ENCODE data around the gene ACOT7. TPM values are rescaled to one million over a fixed set of nuclear protein-coding genes. Genes with fewer than 3 reads are reported as not detected.

ACOT7 gene
- total RNA-seq, 2 donors from 2014 or later, result 6.6 to 10.7 TPM

- Histone ChIP-seq H3K36me3 (peaks cover 9% of the 10 kb centered on the region), H3K4me3 (no peak overlapping the region), H3K9me3 (no peaks in the 10 kb centered on the region), H3K27ac (no peak overlapping the region), H3K27me3 (peaks cover 0 to 3% of the 10 kb centered on the region in 2 donors), H3K4me1 (peaks cover 0 to 15% of the 10 kb centered on the region in 2 donors)
- TF ChIP-seq, protein P1, sequence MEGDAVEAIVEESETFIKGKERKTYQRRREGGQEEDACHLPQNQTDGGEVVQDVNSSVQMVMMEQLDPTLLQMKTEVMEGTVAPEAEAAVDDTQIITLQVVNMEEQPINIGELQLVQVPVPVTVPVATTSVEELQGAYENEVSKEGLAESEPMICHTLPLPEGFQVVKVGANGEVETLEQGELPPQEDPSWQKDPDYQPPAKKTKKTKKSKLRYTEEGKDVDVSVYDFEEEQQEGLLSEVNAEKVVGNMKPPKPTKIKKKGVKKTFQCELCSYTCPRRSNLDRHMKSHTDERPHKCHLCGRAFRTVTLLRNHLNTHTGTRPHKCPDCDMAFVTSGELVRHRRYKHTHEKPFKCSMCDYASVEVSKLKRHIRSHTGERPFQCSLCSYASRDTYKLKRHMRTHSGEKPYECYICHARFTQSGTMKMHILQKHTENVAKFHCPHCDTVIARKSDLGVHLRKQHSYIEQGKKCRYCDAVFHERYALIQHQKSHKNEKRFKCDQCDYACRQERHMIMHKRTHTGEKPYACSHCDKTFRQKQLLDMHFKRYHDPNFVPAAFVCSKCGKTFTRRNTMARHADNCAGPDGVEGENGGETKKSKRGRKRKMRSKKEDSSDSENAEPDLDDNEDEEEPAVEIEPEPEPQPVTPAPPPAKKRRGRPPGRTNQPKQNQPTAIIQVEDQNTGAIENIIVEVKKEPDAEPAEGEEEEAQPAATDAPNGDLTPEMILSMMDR (IDR thresholded peaks at IDR 0.05), result no peak
- DNase-seq (ENCODE audit: low spot score), result no peak
Observed at GRCh38 chr1:6251233-6251632, 142.3 kb downstream of the ACOT7 start.

GRCh38 chr1:6249739-6250689 is 143.6 kb downstream of the ACOT7 start:
- Histone ChIP-seq H3K4me1 (peaks cover 0 to 26% of the 10 kb centered on the region in 2 donors), H3K36me3 (peaks cover 9% of the 10 kb centered on the region), H3K4me3 (no peak overlapping the region), H3K9me3 (no peaks in the 10 kb centered on the region), H3K27me3 (peaks cover 6 to 15% of the 10 kb centered on the region in 2 donors), H3K27ac (no peak overlapping the region)
- DNase-seq (ENCODE audit: low spot score), result no peak
- TF ChIP-seq, protein P1 (IDR thresholded peaks at IDR 0.05), result no peak

DNA sequence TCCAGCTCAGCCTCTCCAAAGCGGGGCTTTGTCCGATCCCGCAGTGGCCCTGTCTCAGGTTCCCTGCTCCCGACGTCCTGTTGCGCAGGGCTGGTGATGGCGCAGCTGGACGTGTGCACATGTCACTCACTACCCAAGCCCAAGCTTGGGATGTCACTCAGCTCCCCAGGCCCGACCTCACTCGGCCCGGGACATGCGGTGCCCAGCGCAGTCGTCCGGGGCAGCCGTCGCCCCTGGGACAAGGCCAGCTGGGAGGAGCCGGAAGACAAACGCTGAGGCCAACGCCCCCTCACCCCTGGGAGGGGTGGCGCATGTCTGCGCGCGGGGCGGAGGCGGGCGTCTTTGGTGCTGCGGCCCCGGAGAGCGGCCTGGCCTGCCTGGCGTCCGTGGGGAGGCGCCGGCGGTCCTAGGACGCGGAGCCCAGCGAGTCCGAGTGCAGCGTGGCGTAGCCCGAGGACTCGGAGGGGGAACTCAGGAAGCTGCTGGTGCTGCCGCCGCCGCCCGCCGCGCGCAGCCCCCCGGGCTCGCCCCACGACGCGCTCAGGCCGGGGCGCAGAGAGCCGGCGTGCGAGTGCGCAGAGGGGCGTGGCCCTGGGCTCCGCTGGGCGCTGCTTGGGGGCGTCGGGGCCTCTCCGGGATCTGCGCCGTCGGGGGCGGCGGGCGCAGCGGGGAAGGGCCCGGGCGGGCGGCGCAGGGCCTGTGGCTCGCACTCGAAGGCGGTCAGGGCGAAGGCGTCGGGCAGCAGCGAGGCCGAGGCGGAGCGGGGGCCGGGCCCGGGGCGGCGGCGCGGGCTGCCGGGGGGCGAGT is 144.4 kb downstream of the ACOT7 start:
- Histone ChIP-seq H3K27me3 (peaks cover 7 to 17% of the 10 kb centered on the region in 2 donors), H3K4me1 (peaks cover 0 to 26% of the 10 kb centered on the region in 2 donors), H3K9me3 (no peaks in the 10 kb centered on the region), H3K27ac (no peak overlapping the region), H3K36me3 (peaks cover 8% of the 10 kb centered on the region), H3K4me3 (peak overlapping the region in 1 of 2 donors; percentile 29)
- TF ChIP-seq, protein P1 (IDR thresholded peaks at IDR 0.05), result no peak
- no peak for DNase-seq (ENCODE audit: low spot score)

DNA sequence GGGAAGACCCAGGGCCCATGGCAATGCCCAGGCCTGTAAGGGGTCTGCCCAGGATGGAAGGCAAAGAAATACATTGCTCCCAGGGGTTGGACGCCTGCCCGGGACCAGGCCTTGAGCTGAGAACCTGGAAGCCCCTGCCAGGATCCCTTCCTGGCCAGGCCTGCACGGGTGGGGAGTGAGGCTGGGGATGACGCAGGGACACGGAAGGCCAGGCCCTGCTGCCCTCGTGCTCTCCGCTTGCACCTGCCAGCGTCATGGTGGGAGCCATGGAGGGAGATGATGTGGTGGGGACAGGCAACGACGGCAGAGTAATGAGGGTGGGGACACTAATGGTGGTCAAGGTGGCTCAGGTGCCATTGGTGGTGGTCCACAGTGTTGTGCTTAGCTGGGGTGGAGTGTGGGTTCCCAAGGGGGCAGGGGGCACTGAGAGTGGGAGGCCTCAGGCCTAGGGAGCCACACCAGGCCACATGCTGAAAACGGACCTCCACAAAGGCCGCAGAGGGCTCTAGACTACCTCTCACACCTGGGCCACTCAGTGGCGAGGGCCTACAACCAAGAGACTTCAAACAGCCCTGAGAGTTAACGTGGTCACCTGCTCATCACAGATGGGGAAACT is 145.3 kb downstream of the ACOT7 start:
- TF ChIP-seq, protein P1 (IDR thresholded peaks at IDR 0.05), result no peak
- DNase-seq (ENCODE audit: low spot score), result no peak
- H3K4me3 ChIP-seq, result no peak overlapping the region
- no peak overlapping the region for H3K27ac ChIP-seq
- no peaks in the 10 kb centered on the region for H3K9me3 ChIP-seq
- H3K36me3 ChIP-seq, result no peaks in the 10 kb centered on the region
- H3K4me1 ChIP-seq, result peaks cover 0 to 26% of the 10 kb centered on the region in 2 donors
- H3K27me3 ChIP-seq, result peaks cover 11 to 26% of the 10 kb centered on the region in 2 donors

- H3K9me3 ChIP-seq, result no peaks in the 10 kb centered on the region
- H3K4me1 ChIP-seq, result peaks cover 0 to 26% of the 10 kb centered on the region in 2 donors
- no peak for DNase-seq (ENCODE audit: low spot score)
- H3K27ac ChIP-seq, result no peak overlapping the region
- TF ChIP-seq, protein P1 (IDR thresholded peaks at IDR 0.05), result no peak
- H3K4me3 ChIP-seq, result no peak overlapping the region
- H3K27me3 ChIP-seq, result peaks cover 18 to 32% of the 10 kb centered on the region in 2 donors
- no peaks in the 10 kb centered on the region for H3K36me3 ChIP-seq
Observed at GRCh38 chr1:6247651-6248050, 145.9 kb downstream of the ACOT7 start.
